Measurements from ENCODE around the gene LARGE2. TPM values are rescaled to one million over a fixed set of nuclear protein-coding genes. Genes with fewer than 3 reads are reported as not detected.

LARGE2 gene
- total RNA-seq, 6 experiments from 2014 or later, result not detected

- no peaks in the 10 kb centered on the region for H3K36me3 Mint-ChIP-seq (ENCODE audit: low read depth)
- H3K4me3 Mint-ChIP-seq, result no peak overlapping the region
- no peak overlapping the region for H3K27ac Mint-ChIP-seq
- peaks cover 19% of the 10 kb centered on the region for H3K4me1 Mint-ChIP-seq (ENCODE audit: low read depth)
- TF ChIP-seq CTCF (IDR thresholded peaks at IDR 0.05), result no peak
- DNase-seq, result no peak
- peaks cover 4% of the 10 kb centered on the region for H3K27me3 Mint-ChIP-seq (ENCODE audit: insufficient read depth)
- H3K9me3 Mint-ChIP-seq, result no peaks in the 10 kb centered on the region
Measured at GRCh38 chr11:45913942-45914635, 8.4 kb upstream of the LARGE2 start.

- H3K4me3 Mint-ChIP-seq, result no peak overlapping the region
- no peak for TF ChIP-seq CTCF (IDR thresholded peaks at IDR 0.05)
- H3K4me1 Mint-ChIP-seq (ENCODE audit: low read depth), result peaks cover 19% of the 10 kb centered on the region
- no peaks in the 10 kb centered on the region for H3K9me3 Mint-ChIP-seq
- DNase-seq, result no peak
- no peaks in the 10 kb centered on the region for H3K36me3 Mint-ChIP-seq (ENCODE audit: low read depth)
- no peak overlapping the region for H3K27ac Mint-ChIP-seq
- peaks cover 6% of the 10 kb centered on the region; the same call in 1 of the 2 replicates for H3K27me3 Mint-ChIP-seq (ENCODE audit: insufficient read depth)
Measured at GRCh38 chr11:45915446-45915845, 7.0 kb upstream of the LARGE2 start.

GRCh38 chr11:45917286-45917622, 5.2 kb upstream of the LARGE2 start:
- TF ChIP-seq CTCF (IDR thresholded peaks at IDR 0.05), result no peak
- Mint-ChIP-seq H3K9me3 (no peaks in the 10 kb centered on the region), H3K27ac (peak overlapping the region; percentile 96), H3K36me3 (ENCODE audit: low read depth) (no peaks in the 10 kb centered on the region), H3K27me3 (ENCODE audit: insufficient read depth) (peaks cover 15% of the 10 kb centered on the region; the same call in 1 of the 2 replicates), H3K4me3 (peak overlapping the region; percentile 97), H3K4me1 (ENCODE audit: low read depth) (peaks cover 19% of the 10 kb centered on the region)
- DNase-seq, result no peak

GRCh38 chr11:45917623-45918330, 4.7 kb upstream of the LARGE2 start, which contains the start of gene PEX16:
PEX16 (minus strand) TSS chr11:45917877; CDS start chr11:45917811, 66 bp downstream.
- peak; percentile 99 for DNase-seq
- no peak for TF ChIP-seq CTCF (IDR thresholded peaks at IDR 0.05)
- H3K27me3 Mint-ChIP-seq (ENCODE audit: insufficient read depth), result peaks cover 15% of the 10 kb centered on the region; the same call in 1 of the 2 replicates
- H3K4me3 Mint-ChIP-seq, result peak within 1 kb of the TSS; percentile 97
- H3K27ac Mint-ChIP-seq, result peak within 1 kb of the TSS; percentile 96
- no peaks in the 10 kb centered on the region for H3K9me3 Mint-ChIP-seq
- no peaks in the 10 kb centered on the region for H3K36me3 Mint-ChIP-seq (ENCODE audit: low read depth)
- peaks cover 19% of the 10 kb centered on the region for H3K4me1 Mint-ChIP-seq (ENCODE audit: low read depth)

- Mint-ChIP-seq H3K4me3 (peak overlapping the region; percentile 97), H3K36me3 (ENCODE audit: low read depth) (no peaks in the 10 kb centered on the region)
Measured at GRCh38 chr11:45918331-45918941, 4.0 kb upstream of the LARGE2 start.

More at GRCh38 chr11:45918331-45918941, 4.0 kb upstream of the LARGE2 start:
- Mint-ChIP-seq H3K4me1 (ENCODE audit: low read depth) (peaks cover 19% of the 10 kb centered on the region), H3K27ac (peak overlapping the region; percentile 96), H3K27me3 (ENCODE audit: insufficient read depth) (peaks cover 18% of the 10 kb centered on the region; the same call in 1 of the 2 replicates), H3K9me3 (no peaks in the 10 kb centered on the region)
- no peak for TF ChIP-seq CTCF (IDR thresholded peaks at IDR 0.05)
- peak; percentile 63 for DNase-seq
